Tibial artery (tissue), 4 donors: ENCODE results near the gene DSCAM.

Experiments used
- DNase-seq, 2 donors: peaks; one replicate each; pipeline ENCODE4 v3.0.0-alpha.2; 2019
- H3K27ac ChIP-seq, 2 donors: fragments of 200-600 bp; sonication (generic) in 1 of 2; 1 replicate in 1 of 2; 2 replicates in 1 of 2; pipeline ENCODE4 v1.5.1; 2018 to 2019; ENCODE audit warnings: mild to moderate bottlenecking in 1 of 2
- H3K27me3 ChIP-seq, 2 donors: fragments of 200-600 bp; sonication (generic) in 1 of 2; one replicate each; pipeline versions ENCODE4 v1.5.1 to v1.6.0; 2016 to 2019
- H3K36me3 ChIP-seq, 3 donors: fragments of 200-600 bp; sonication (generic) in 2 of 3; one replicate each; pipeline ENCODE4 v1.5.1; 2016 to 2019; ENCODE audit warnings: mild to moderate bottlenecking in 2 of 3
- H3K4me1 ChIP-seq, 4 donors: fragments of 200-600 bp; sonication (generic) in 2 of 4; 1 replicate in 3 of 4; 2 replicates in 1 of 4; pipeline ENCODE4 v1.5.1; 2016 to 2019
- H3K4me3 ChIP-seq, 2 donors: fragments of 200-600 bp; sonication (generic) in 1 of 2; 1 replicate in 1 of 2; 2 replicates in 1 of 2; pipeline ENCODE4 v1.5.1; 2018 to 2019; ENCODE audit warnings: mild to moderate bottlenecking in 2 of 2
- H3K9me3 ChIP-seq, 3 donors: fragments of 200-600 bp; sonication (generic) in 1 of 3; one replicate each; pipeline ENCODE4 v1.5.1; 2016 to 2019
- intact Hi-C: fragments of 100-400 bp; cut with DNase I; formaldehyde crosslinking; loops from one replicate; pipeline ENCODE4 v1.15.0; 2023; ENCODE audit warnings: low total_unique reads
- TF ChIP-seq, protein P1 (sequence below), 2 experiments: fragments of 200-600 bp in 1 of 2; fragments of 450-650 bp in 1 of 2; IDR thresholded peaks; one replicate each; pipeline ENCODE4 v1.5.1; 2017 to 2019; ENCODE audit warnings: antibody characterized with exemption in 2 of 2, mild to moderate bottlenecking in 1 of 2, moderate library complexity in 1 of 2

DSCAM gene

DNA sequence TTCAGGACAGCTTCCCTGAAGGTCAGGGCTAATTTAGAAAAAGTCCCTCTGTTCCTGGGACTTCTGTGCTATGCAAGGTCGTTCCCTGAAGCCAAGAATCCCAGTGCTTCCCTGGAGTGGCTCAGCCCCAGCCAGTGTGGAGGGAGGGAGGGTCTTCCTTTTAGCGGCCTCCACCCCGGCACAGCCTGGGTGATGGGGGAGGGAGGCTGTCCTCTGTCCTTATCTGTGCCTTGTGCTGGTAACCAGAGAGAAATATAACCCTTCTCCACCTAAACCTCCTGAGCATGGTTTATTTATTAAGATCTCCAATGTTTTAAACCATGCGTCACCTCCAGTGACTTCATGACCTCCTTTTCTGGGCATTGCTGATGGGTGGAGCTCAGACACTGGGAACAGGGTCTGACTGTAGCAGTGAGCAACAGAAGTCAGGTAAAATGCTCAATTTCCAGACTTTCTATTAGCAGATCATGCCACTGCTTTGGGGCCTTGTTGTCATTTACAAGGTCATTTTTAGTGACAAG, 157.1 kb downstream of the DSCAM start:
- DNase-seq, result no peak
- Histone ChIP-seq H3K27ac (no peak overlapping the region), H3K4me3 (no peak overlapping the region), H3K36me3 (no peaks in the 10 kb centered on the region), H3K9me3 (no peaks in the 10 kb centered on the region), H3K4me1 (no peaks in the 10 kb centered on the region), H3K27me3 (no peaks in the 10 kb centered on the region)
- intact Hi-C loops, result no loop called here
- TF ChIP-seq, protein P1, sequence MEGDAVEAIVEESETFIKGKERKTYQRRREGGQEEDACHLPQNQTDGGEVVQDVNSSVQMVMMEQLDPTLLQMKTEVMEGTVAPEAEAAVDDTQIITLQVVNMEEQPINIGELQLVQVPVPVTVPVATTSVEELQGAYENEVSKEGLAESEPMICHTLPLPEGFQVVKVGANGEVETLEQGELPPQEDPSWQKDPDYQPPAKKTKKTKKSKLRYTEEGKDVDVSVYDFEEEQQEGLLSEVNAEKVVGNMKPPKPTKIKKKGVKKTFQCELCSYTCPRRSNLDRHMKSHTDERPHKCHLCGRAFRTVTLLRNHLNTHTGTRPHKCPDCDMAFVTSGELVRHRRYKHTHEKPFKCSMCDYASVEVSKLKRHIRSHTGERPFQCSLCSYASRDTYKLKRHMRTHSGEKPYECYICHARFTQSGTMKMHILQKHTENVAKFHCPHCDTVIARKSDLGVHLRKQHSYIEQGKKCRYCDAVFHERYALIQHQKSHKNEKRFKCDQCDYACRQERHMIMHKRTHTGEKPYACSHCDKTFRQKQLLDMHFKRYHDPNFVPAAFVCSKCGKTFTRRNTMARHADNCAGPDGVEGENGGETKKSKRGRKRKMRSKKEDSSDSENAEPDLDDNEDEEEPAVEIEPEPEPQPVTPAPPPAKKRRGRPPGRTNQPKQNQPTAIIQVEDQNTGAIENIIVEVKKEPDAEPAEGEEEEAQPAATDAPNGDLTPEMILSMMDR (IDR thresholded peaks at IDR 0.05), result no peak

DNA sequence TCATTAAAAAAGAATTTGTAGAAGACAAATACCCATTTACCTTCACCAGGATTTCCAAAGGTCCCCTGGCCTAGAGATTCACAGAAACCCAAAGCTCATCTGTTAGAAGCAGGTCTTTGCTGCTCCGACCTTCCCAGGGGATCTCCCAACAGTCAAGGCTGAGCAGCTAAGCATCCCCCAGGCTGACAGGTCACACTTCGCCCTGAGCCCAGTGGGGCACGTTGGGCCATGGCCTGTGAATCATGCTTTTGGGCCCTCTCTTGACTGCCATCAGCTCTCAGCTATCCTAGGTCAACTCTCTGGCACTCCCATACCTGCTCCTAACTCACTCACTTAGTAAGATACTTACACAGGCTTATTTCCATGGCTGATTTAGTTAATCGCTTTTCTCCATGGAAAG, 157.7 kb downstream of the DSCAM start:
- no peak overlapping the region for H3K27ac ChIP-seq
- no peaks in the 10 kb centered on the region for H3K4me1 ChIP-seq
- no peaks in the 10 kb centered on the region for H3K27me3 ChIP-seq
- no peaks in the 10 kb centered on the region for H3K9me3 ChIP-seq
- TF ChIP-seq, protein P1 (IDR thresholded peaks at IDR 0.05), result no peak
- H3K36me3 ChIP-seq, result no peaks in the 10 kb centered on the region
- DNase-seq, result no peak
- no peak overlapping the region for H3K4me3 ChIP-seq
- intact Hi-C loops, result no loop called here

DNA sequence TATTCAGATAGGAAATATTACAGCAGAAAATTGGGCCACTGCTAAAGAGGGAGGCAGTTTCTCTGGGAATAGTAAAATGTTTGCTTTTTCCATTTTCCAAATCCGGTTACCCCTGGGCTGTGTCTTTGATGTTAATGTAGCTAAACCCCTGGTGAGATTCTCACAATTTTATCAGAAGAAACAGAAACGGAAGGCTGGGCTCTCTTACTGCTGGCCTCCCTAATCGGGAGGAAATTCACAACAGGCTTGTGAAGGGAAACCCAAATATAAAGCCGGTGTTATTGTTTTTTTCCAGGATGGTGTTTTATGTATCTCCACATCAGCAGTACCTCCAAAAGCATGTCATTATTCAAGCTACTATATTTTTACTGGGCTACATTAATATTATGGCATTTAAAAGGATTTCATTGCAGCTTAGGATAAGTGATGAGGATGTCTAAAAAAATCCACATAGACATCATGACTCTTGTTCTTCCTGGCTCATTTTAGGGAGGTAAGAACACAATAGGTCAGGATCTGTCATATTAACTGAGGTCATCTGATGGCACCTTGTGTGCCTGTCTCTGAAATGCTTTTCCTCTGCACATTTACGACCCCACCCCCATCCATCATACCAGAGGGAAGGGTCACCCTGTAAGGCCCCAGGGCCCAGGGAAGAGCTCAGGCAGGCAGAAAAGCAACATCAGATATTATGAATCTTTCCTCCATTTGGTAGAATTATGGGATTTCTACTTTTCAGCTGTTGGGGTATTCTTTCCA, 158.7 kb downstream of the DSCAM start:
- H3K27ac ChIP-seq, result no peak overlapping the region
- no peaks in the 10 kb centered on the region for H3K4me1 ChIP-seq
- H3K36me3 ChIP-seq, result no peaks in the 10 kb centered on the region
- H3K27me3 ChIP-seq, result no peaks in the 10 kb centered on the region
- DNase-seq, result no peak
- intact Hi-C loops, result no loop called here
- no peak overlapping the region for H3K4me3 ChIP-seq
- TF ChIP-seq, protein P1 (IDR thresholded peaks at IDR 0.05), result no peak
- no peaks in the 10 kb centered on the region for H3K9me3 ChIP-seq

DNA sequence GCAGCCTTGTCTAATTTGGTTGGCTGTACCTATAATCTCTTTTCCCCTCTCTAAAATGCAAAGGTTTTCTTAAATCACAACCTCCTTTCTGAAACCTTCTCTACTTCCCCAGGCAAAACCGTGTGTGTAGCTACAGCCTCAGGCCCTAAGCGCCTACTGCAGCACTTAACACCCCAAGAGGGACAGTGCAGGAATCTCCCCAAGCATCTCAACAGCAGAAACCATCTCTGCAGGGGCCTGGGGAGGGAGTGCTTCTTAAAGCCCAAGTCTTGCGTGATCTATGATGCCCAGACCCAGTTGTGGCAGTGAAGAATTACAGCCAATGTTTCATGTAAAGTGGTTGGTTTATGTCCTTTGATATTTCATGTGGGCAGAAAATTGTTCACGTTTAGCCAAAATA, 159.3 kb downstream of the DSCAM start:
- no peaks in the 10 kb centered on the region for H3K9me3 ChIP-seq
- no peak overlapping the region for H3K27ac ChIP-seq
- TF ChIP-seq, protein P1 (IDR thresholded peaks at IDR 0.05), result no peak
- no peak for DNase-seq
- H3K4me1 ChIP-seq, result no peaks in the 10 kb centered on the region
- intact Hi-C loops, result no loop called here
- H3K27me3 ChIP-seq, result no peaks in the 10 kb centered on the region
- H3K4me3 ChIP-seq, result no peak overlapping the region
- H3K36me3 ChIP-seq, result no peaks in the 10 kb centered on the region

DNA sequence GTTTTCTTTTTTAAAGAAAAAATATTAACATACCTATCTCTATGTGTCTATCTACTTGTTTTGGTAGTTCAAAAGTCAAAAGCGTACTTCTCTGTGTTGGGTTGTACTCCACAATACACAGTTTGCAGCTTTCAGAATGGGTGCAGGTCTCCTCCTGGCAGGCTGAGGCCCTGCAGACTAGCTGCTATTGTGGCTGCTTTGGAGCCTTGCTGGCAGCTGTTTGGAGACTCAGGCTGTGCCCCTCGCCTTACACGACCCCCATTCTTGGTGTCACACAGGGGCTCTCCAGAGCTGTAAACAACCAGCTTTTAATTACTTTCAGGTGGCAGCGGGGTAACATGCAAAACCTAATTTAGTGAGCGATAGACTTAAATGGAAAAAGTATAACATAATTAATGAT, 160.4 kb downstream of the DSCAM start:
- Histone ChIP-seq H3K27me3 (no peaks in the 10 kb centered on the region), H3K4me3 (no peak overlapping the region), H3K9me3 (no peaks in the 10 kb centered on the region), H3K36me3 (no peaks in the 10 kb centered on the region), H3K27ac (no peak overlapping the region), H3K4me1 (no peaks in the 10 kb centered on the region)
- no peak for DNase-seq
- TF ChIP-seq, protein P1 (IDR thresholded peaks at IDR 0.05), result no peak
- intact Hi-C loops, result no loop called here
